Adrenal gland (tissue), 5 donors: ENCODE data around the gene AGT.

Source experiments
- POLR2A ChIP-seq, 2 donors: fragments of 450-650 bp; IDR thresholded peaks; one replicate each; pipeline ENCODE4 v1.6.1; 2017; ENCODE audit warnings: antibody characterized with exemption in 2 of 2, mild to moderate bottlenecking in 2 of 2, moderate library complexity in 1 of 2
- TF ChIP-seq, protein P1 (sequence below), 6 experiments: fragments of 450-650 bp in 4 of 6; fragments of 200-600 bp in 2 of 6; sonication (generic) in 1 of 6; IDR thresholded peaks; 1 replicate in 5 of 6; 2 replicates in 1 of 6; pipeline versions ENCODE4 v1.5.1 to v1.8.0; 2016 to 2021; ENCODE audit warnings: antibody characterized with exemption in 6 of 6, mild to moderate bottlenecking in 2 of 6, moderate library complexity in 1 of 6
- donor health status: DM: no; HTN: no; CAD: no.

DNA sequence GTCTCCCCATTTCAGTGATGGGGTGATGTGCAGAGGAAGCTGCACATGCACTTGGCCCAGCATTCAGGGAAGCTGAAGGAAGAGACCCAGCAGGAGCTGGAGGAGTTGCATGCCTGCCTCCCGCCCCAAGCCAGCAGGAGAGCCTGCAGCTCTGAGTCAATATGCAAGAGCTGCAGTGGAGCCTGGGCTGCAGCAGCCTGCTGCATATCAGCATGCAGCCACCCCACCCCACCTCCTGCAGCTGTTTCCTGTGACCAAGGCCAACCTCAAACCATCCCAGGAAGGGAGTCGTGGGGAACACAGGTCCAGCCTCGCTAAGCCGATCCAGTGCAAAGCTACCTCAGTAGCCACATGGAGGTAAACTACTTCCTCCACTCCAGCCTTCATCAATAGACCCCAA, 18.9 kb downstream of the AGT start:
- TF ChIP-seq, protein P1, sequence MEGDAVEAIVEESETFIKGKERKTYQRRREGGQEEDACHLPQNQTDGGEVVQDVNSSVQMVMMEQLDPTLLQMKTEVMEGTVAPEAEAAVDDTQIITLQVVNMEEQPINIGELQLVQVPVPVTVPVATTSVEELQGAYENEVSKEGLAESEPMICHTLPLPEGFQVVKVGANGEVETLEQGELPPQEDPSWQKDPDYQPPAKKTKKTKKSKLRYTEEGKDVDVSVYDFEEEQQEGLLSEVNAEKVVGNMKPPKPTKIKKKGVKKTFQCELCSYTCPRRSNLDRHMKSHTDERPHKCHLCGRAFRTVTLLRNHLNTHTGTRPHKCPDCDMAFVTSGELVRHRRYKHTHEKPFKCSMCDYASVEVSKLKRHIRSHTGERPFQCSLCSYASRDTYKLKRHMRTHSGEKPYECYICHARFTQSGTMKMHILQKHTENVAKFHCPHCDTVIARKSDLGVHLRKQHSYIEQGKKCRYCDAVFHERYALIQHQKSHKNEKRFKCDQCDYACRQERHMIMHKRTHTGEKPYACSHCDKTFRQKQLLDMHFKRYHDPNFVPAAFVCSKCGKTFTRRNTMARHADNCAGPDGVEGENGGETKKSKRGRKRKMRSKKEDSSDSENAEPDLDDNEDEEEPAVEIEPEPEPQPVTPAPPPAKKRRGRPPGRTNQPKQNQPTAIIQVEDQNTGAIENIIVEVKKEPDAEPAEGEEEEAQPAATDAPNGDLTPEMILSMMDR (IDR thresholded peaks at IDR 0.05), result no peak
- TF ChIP-seq POLR2A (IDR thresholded peaks at IDR 0.05), result no peak
